ENCODE results near the gene ARL5A.

The ARL5A gene

GRCh38 chr2:151815821-151816489 lies 12.3 kb downstream of the ARL5A start:
- H3K9me3 ChIP-seq (ENCODE audit: control insufficient read depth, insufficient read depth, low read depth, low read length), result no peaks in the 10 kb centered on the region
- H3K36me3 ChIP-seq (ENCODE audit: control insufficient read depth, insufficient read depth, low read length), result peaks cover 46% of the 10 kb centered on the region
- no peak overlapping the region for H3K9ac ChIP-seq (ENCODE audit: low read length)
- H3K27me3 ChIP-seq (ENCODE audit: control insufficient read depth, insufficient read depth, low read length), result no peaks in the 10 kb centered on the region
- H3K4me3 ChIP-seq (ENCODE audit: low read depth, low read length), result no peak overlapping the region
- no peaks in the 10 kb centered on the region for H3K4me1 ChIP-seq (ENCODE audit: control insufficient read depth, insufficient read depth, low read length)
- no peak overlapping the region for H3K27ac ChIP-seq (ENCODE audit: low read depth, low read length)

- Histone ChIP-seq H3K36me3 (ENCODE audit: control insufficient read depth, insufficient read depth, low read length) (peaks cover 81% of the 10 kb centered on the region), H3K9ac (ENCODE audit: low read length) (no peak overlapping the region), H3K4me1 (ENCODE audit: control insufficient read depth, insufficient read depth, low read length) (no peaks in the 10 kb centered on the region)
Observed at GRCh38 chr2:151810489-151810888, 17.7 kb downstream of the ARL5A start.

DNA sequence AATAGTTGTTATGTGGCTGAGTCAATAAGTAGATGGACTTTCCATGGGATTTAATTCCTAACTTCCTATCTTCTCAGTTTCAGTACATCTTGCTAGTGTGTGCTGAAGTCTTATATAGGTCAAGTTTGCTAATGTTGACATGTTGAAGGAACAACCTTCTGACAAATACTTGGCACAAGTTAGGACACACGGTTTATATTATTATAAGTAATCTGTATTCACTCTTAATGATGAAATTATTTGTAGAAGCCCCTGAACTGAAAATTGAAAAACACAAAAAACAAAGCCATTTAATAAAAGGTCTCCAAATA lies 19.2 kb downstream of the ARL5A start:
- Histone ChIP-seq H3K9ac (ENCODE audit: low read length) (no peak overlapping the region), H3K27me3 (ENCODE audit: control insufficient read depth, insufficient read depth, low read length) (no peaks in the 10 kb centered on the region), H3K27ac (ENCODE audit: low read depth, low read length) (no peak overlapping the region), H3K9me3 (ENCODE audit: control insufficient read depth, insufficient read depth, low read depth, low read length) (no peaks in the 10 kb centered on the region), H3K4me3 (ENCODE audit: low read depth, low read length) (no peak overlapping the region), H3K4me1 (ENCODE audit: control insufficient read depth, insufficient read depth, low read length) (no peaks in the 10 kb centered on the region), H3K36me3 (ENCODE audit: control insufficient read depth, insufficient read depth, low read length) (peaks cover 84% of the 10 kb centered on the region)

More at GRCh38 chr2:151810489-151810888, 17.7 kb downstream of the ARL5A start:
- Histone ChIP-seq H3K27me3 (ENCODE audit: control insufficient read depth, insufficient read depth, low read length) (no peaks in the 10 kb centered on the region), H3K27ac (ENCODE audit: low read depth, low read length) (no peak overlapping the region), H3K4me3 (ENCODE audit: low read depth, low read length) (no peak overlapping the region), H3K9me3 (ENCODE audit: control insufficient read depth, insufficient read depth, low read depth, low read length) (no peaks in the 10 kb centered on the region)

GRCh38 chr2:151808258-151809072 lies 19.8 kb downstream of the ARL5A start:
- Histone ChIP-seq H3K4me1 (ENCODE audit: control insufficient read depth, insufficient read depth, low read length) (no peaks in the 10 kb centered on the region), H3K4me3 (ENCODE audit: low read depth, low read length) (no peak overlapping the region), H3K9ac (ENCODE audit: low read length) (no peak overlapping the region), H3K27me3 (ENCODE audit: control insufficient read depth, insufficient read depth, low read length) (no peaks in the 10 kb centered on the region), H3K36me3 (ENCODE audit: control insufficient read depth, insufficient read depth, low read length) (peaks cover 80% of the 10 kb centered on the region), H3K9me3 (ENCODE audit: control insufficient read depth, insufficient read depth, low read depth, low read length) (no peaks in the 10 kb centered on the region), H3K27ac (ENCODE audit: low read depth, low read length) (no peak overlapping the region)

- H3K9ac ChIP-seq (ENCODE audit: low read length), result no peak overlapping the region
- no peaks in the 10 kb centered on the region for H3K4me1 ChIP-seq (ENCODE audit: control insufficient read depth, insufficient read depth, low read length)
- no peak overlapping the region for H3K4me3 ChIP-seq (ENCODE audit: low read depth, low read length)
- H3K9me3 ChIP-seq (ENCODE audit: control insufficient read depth, insufficient read depth, low read depth, low read length), result no peaks in the 10 kb centered on the region
- no peak overlapping the region for H3K27ac ChIP-seq (ENCODE audit: low read depth, low read length)
- peaks cover 72% of the 10 kb centered on the region for H3K36me3 ChIP-seq (ENCODE audit: control insufficient read depth, insufficient read depth, low read length)
- H3K27me3 ChIP-seq (ENCODE audit: control insufficient read depth, insufficient read depth, low read length), result no peaks in the 10 kb centered on the region
Observed at GRCh38 chr2:151805961-151806360, 22.3 kb downstream of the ARL5A start.

- H3K4me3 ChIP-seq (ENCODE audit: low read depth, low read length), result no peak overlapping the region
- no peak overlapping the region for H3K27ac ChIP-seq (ENCODE audit: low read depth, low read length)
- H3K36me3 ChIP-seq (ENCODE audit: control insufficient read depth, insufficient read depth, low read length), result peaks cover 66% of the 10 kb centered on the region
- no peaks in the 10 kb centered on the region for H3K4me1 ChIP-seq (ENCODE audit: control insufficient read depth, insufficient read depth, low read length)
- no peaks in the 10 kb centered on the region for H3K27me3 ChIP-seq (ENCODE audit: control insufficient read depth, insufficient read depth, low read length)
- H3K9me3 ChIP-seq (ENCODE audit: control insufficient read depth, insufficient read depth, low read depth, low read length), result no peaks in the 10 kb centered on the region
- no peak overlapping the region for H3K9ac ChIP-seq (ENCODE audit: low read length)
Observed at GRCh38 chr2:151805343-151805742, 22.9 kb downstream of the ARL5A start.

DNA sequence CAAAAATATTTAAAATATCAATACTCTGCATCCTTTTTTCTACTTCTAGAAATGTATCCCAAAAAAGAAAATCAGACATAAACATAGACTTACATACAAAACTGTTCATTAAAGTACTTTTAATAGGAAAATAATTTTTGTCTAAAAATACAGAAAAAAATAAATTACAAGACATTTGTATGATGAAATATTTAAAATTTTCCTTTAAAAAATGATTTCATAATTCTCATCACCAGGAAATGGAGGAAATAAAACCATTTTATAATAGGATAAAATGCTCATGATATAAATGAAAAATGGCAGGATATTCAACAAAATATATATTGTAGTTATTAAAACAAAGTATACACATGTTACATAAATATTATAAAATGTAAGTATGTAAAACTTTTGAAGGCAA lies 24.4 kb downstream of the ARL5A start:
- no peaks in the 10 kb centered on the region for H3K9me3 ChIP-seq (ENCODE audit: control insufficient read depth, insufficient read depth, low read depth, low read length)
- no peak overlapping the region for H3K4me3 ChIP-seq (ENCODE audit: low read depth, low read length)
- H3K27ac ChIP-seq (ENCODE audit: low read depth, low read length), result no peak overlapping the region
- H3K4me1 ChIP-seq (ENCODE audit: control insufficient read depth, insufficient read depth, low read length), result no peaks in the 10 kb centered on the region
- H3K27me3 ChIP-seq (ENCODE audit: control insufficient read depth, insufficient read depth, low read length), result no peaks in the 10 kb centered on the region
- peaks cover 61% of the 10 kb centered on the region for H3K36me3 ChIP-seq (ENCODE audit: control insufficient read depth, insufficient read depth, low read length)
- H3K9ac ChIP-seq (ENCODE audit: low read length), result no peak overlapping the region

GRCh38 chr2:151802315-151802714 lies 25.9 kb downstream of the ARL5A start:
- Histone ChIP-seq H3K9ac (ENCODE audit: low read length) (no peak overlapping the region), H3K27ac (ENCODE audit: low read depth, low read length) (no peak overlapping the region), H3K4me3 (ENCODE audit: low read depth, low read length) (no peak overlapping the region), H3K9me3 (ENCODE audit: control insufficient read depth, insufficient read depth, low read depth, low read length) (no peaks in the 10 kb centered on the region), H3K4me1 (ENCODE audit: control insufficient read depth, insufficient read depth, low read length) (peaks cover 3% of the 10 kb centered on the region; the same call in 1 of the 2 replicates), H3K27me3 (ENCODE audit: control insufficient read depth, insufficient read depth, low read length) (no peaks in the 10 kb centered on the region), H3K36me3 (ENCODE audit: control insufficient read depth, insufficient read depth, low read length) (peaks cover 53% of the 10 kb centered on the region)

- Histone ChIP-seq H3K9me3 (ENCODE audit: control insufficient read depth, insufficient read depth, low read depth, low read length) (no peaks in the 10 kb centered on the region), H3K27ac (ENCODE audit: low read depth, low read length) (no peak overlapping the region), H3K36me3 (ENCODE audit: control insufficient read depth, insufficient read depth, low read length) (peaks cover 30% of the 10 kb centered on the region), H3K4me1 (ENCODE audit: control insufficient read depth, insufficient read depth, low read length) (peaks cover 9% of the 10 kb centered on the region; the same call in 1 of the 2 replicates), H3K9ac (ENCODE audit: low read length) (no peak overlapping the region), H3K27me3 (ENCODE audit: control insufficient read depth, insufficient read depth, low read length) (no peaks in the 10 kb centered on the region), H3K4me3 (ENCODE audit: low read depth, low read length) (no peak overlapping the region)
Observed at GRCh38 chr2:151799886-151800292, 28.3 kb downstream of the ARL5A start.

DNA sequence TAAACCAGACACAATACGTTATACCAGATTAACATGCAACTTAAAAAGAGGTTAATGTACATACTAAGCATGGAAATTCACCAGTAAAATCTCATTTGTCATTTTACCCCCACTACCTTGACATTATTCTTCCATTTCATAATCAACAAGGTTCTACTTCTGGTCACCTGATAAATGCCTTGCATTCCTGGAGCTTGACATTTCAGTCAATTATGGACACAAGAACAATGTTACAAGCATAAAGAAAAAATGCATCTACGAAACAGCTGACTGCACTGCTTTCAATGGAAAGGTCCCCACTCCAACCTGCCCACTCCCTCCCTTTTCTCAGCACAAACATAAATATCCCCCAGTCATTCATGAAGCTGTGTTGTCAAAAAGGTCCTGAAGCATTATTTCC lies 31.4 kb downstream of the ARL5A start:
- no peaks in the 10 kb centered on the region; the same call in 1 of the 2 replicates for H3K9me3 ChIP-seq (ENCODE audit: control insufficient read depth, insufficient read depth, low read depth, low read length)
- H3K27ac ChIP-seq (ENCODE audit: low read depth, low read length), result no peak overlapping the region
- H3K27me3 ChIP-seq (ENCODE audit: control insufficient read depth, insufficient read depth, low read length), result no peaks in the 10 kb centered on the region
- H3K4me1 ChIP-seq (ENCODE audit: control insufficient read depth, insufficient read depth, low read length), result peaks cover 9% of the 10 kb centered on the region; the same call in 1 of the 2 replicates
- H3K4me3 ChIP-seq (ENCODE audit: low read depth, low read length), result no peak overlapping the region
- no peak overlapping the region for H3K9ac ChIP-seq (ENCODE audit: low read length)
- peaks cover 13% of the 10 kb centered on the region for H3K36me3 ChIP-seq (ENCODE audit: control insufficient read depth, insufficient read depth, low read length)

DNA sequence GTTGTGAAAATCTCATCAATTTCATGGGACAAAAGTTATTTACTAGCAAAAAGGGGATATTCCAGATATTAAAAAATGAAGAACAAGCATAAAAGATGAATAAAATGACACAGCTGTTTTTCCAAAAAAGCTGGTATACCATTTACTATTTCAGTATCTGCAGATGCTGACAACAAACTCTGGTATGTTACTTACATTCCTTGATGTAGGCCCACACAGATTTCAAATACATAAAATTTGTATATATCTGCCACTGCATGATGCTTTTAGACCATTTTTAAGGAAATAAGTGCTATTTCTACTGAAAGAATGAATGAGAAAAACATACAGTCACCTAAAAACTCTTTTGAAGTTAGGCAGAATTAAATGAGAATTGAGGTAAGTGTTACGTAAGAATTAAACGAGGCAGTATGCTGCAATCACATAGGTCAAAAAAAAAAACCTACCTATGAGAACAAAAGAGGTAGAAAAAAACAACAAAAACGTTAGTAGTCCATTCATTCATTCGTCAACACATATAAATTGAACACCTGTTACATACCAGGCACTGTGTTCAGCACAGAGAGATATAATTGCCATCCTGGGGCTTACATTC lies 32.5 kb downstream of the ARL5A start:
- H3K4me1 ChIP-seq (ENCODE audit: control insufficient read depth, insufficient read depth, low read length), result peaks cover 9% of the 10 kb centered on the region; the same call in 1 of the 2 replicates
- H3K36me3 ChIP-seq (ENCODE audit: control insufficient read depth, insufficient read depth, low read length), result peaks cover 16% of the 10 kb centered on the region
- H3K9ac ChIP-seq (ENCODE audit: low read length), result no peak overlapping the region
- no peak overlapping the region for H3K4me3 ChIP-seq (ENCODE audit: low read depth, low read length)
- H3K27me3 ChIP-seq (ENCODE audit: control insufficient read depth, insufficient read depth, low read length), result no peaks in the 10 kb centered on the region
- H3K27ac ChIP-seq (ENCODE audit: low read depth, low read length), result no peak overlapping the region
- peaks cover 4% of the 10 kb centered on the region; the same call in 1 of the 2 replicates for H3K9me3 ChIP-seq (ENCODE audit: control insufficient read depth, insufficient read depth, low read depth, low read length)
